NCI-H69 (cell line): ENCODE results near the gene INTS4.
"Not testable (repeated sequence)": the region's sequence is repeated elsewhere in the genome, so short reads cannot be mapped to it uniquely, and the experiment has no call there.

ENCODE experiments used
- DNase-seq: peaks from one replicate; lab custom pipeline; 2025; lab: John Stamatoyannopoulos, UW

The INTS4 gene, protein sequence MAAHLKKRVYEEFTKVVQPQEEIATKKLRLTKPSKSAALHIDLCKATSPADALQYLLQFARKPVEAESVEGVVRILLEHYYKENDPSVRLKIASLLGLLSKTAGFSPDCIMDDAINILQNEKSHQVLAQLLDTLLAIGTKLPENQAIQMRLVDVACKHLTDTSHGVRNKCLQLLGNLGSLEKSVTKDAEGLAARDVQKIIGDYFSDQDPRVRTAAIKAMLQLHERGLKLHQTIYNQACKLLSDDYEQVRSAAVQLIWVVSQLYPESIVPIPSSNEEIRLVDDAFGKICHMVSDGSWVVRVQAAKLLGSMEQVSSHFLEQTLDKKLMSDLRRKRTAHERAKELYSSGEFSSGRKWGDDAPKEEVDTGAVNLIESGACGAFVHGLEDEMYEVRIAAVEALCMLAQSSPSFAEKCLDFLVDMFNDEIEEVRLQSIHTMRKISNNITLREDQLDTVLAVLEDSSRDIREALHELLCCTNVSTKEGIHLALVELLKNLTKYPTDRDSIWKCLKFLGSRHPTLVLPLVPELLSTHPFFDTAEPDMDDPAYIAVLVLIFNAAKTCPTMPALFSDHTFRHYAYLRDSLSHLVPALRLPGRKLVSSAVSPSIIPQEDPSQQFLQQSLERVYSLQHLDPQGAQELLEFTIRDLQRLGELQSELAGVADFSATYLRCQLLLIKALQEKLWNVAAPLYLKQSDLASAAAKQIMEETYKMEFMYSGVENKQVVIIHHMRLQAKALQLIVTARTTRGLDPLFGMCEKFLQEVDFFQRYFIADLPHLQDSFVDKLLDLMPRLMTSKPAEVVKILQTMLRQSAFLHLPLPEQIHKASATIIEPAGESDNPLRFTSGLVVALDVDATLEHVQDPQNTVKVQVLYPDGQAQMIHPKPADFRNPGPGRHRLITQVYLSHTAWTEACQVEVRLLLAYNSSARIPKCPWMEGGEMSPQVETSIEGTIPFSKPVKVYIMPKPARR

DNA sequence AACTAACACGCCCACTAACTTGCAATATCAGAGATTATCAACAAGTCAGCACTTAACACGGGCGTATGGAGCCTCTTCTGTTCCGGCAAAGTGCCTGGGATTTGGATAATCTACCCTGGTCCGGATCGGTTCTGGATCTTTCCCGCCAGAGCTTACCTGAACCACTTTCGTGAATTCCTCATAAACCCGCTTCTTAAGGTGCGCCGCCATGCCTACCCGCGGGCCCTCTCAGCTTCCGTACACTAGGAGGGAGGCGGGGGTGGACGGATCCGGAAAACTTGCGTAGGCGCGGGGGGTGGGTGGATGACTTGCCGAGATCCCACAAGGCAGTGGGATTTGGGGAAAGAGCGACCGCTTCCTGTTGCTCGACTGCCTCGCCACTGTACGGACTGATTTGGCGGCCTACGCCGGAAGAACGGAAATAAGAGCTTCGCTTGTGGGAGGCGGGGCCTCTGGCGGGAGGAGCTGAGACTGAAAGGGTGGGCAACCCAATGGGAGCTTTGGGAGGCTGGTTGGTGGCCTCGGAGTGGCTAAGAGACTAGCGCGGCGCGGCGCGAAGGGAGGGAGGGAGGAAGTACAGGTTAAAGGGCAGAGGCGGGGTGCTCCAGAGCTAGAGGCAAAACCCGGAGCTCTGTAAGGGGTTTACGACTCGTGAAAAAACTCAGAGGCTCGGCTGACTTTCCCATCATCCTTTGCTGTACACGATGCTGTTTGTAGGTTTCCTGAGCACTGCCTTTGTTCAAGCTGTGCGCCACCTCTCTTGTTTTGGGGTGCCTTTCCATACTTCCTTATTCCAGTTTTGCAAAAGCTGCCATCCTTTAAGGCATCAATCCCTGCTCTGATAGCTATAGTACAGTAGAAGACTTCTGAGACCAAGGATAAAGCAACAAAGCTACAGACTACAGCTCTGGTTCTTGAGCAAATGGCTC lies at the start of gene INTS4:
Gene INTS4, minus strand, starts transcription at position 235 of the 929 bp plus-strand sequence. Its CDS starts 25 bp downstream, at position 210.
- DNase-seq = peak; percentile 100

DNA sequence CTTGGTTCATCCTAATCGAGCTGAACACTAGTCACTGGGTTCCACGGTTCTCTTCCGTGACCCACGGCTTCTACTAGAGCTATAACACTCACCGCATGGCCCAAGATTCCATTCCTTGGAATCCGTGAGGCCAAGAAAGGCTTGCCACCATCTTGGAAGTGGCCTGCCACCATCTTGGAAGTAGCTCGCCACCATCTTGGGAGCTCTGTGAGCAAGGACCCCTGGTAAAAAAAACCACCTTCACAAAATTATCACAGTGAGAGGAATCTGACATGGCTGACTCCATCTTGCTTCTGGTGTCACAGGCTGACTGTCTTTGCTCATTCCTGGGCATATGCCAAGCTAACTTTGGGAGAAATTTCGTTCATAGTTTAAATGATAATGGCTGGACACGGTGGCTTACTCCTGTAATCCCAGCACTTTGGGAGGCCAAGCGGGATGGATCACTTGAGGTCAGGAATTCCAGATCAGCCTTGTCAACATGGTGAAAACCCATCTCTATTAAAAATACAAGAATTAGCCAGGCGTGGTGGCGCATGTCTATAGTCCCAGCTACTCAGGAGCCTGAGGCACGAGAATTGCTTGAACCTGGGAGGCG lies 47.5 kb upstream of the INTS4 start:
- DNase-seq = no peak

DNA sequence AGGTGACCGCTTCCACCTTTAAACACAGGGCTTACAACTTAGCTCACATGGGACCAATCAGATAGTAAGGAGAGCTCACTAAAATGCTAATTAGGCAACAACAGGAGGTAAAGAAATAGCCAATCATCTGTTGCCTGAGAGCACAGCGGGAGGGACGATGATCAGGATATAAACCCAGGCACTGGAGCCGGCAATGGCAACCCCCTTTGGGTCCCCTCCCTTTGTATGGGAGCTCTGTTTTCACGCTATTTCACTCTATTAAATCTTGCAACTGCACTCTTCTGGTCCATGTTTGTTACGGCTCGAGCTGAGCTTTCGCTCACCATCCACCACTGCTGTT lies 46.9 kb upstream of the INTS4 start:
- DNase-seq = peak; percentile 41

DNA sequence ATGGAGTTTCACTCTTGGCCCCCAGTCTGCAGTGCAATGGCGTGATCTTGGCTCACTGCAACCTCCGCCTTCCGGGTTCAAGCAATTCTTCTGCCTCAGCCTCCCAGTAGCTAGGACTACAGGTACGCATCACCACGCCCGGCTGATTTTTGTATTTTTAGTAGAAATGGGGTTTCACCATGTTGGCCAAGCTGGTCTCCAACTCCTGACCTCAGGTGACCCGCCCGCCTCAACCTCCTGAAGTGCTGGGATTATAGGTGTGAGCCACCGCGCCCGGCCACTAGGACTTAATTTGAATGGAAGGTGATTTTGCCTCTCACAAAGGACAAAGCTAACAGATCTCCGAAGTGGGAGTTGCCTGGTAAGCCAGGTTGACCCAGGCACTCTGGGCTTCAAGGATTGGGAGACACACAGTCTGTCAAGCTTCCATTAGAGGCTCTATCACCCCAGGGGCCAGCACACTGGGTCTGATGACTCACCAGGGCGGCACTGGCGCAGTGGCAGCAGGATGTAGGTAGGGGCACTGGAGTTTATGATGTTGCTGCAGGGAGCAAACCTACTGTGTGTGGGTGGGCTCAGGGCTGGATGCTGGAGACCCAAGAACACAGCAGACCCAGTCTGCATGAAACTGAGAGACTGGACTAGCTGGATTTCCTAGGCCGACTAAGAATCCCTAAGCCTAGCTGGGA lies 46.4 kb upstream of the INTS4 start:
- peak; percentile 83 for DNase-seq

DNA sequence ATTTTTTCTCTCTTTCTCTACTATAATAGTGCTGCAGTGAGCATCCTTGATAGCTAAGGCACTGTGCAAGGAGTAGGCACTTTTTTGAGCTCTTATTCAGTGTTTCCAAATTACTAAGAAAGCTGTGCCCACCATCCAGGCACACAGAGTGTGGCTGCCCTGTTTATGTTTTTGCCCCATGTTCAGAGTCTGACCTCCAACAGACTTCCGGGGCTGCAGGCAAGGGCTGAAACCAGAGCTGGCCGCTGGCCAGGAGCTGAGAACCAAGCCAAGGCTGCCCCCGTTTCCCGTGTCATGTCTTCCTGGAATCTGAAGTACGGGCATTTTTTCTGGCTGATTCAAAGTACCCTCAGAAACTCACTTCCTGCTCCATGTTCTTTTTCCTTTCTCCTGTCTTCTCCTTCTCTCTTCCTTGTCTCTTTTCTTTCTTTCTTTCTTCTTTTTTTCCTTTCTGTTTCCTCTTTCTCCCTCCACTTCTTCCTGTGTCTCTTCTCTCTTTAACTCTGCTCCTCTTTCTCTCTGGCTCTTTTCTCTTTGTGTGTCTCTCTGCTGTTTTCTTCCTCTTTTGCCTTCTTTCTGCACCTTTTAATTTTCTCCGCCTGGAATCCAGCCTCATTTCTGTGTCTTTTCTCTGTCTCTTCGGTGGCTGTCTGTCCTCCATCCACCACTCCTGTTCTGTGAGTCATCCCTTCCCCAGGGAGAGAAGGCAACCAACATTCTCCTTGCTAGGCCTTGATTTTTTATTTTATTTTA lies 45.6 kb upstream of the INTS4 start:
- peak; percentile 95 for DNase-seq

DNA sequence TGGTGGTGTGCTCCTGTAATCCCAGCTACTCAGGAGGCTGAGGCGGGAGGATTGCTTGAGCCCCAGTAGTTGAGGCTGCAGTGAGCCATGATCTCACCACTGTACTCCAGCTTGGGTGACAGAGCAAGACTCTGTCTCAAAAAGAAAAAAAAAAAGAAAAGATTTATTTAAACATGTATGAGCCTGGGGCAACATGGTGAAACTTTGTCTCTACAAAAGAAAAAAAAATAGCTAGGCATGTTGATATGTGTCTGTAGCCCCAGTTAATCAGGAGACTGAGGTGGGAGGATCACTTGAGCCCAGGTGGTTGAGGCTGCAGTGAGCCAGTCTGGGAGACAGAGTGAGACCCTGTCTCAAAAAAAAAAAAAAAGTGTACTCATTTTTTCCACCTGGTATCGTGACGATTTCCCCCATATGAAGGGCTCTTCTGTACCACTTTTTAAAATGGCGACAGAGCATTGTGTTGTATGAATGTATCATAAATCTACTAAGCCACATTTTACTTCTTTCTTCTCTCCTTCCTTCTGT lies 45.0 kb upstream of the INTS4 start:
- DNase-seq = no peak

DNA sequence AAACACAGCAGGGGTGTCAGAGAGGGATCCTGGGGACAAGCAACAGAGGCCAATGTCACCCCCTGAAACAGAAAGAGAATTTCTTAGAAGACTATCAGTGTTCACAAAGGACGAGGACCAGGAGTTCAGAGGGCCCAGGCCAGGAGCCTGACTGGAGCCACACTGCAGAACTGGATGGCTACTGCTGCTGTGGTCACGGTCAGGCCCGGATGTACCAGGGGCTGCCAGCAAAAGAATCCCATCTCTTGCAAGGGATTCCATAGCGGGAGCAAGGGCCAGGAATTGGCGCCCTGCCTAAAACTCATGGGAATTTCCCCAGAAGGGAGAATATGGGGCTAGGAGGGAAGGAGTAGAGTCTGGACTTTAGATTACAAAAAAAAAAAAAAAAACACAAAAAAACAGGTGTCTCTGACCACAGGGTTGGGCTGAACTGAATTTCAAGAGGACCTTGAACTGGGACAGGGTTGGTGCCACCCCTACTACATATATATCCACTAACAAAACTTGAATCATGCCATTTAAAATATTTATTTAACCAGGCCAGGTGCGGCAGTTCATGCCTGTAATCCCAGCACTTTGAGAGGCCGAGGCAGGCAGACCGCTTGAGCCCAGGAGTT lies 44.3 kb upstream of the INTS4 start:
- DNase-seq = peak; percentile 34

DNA sequence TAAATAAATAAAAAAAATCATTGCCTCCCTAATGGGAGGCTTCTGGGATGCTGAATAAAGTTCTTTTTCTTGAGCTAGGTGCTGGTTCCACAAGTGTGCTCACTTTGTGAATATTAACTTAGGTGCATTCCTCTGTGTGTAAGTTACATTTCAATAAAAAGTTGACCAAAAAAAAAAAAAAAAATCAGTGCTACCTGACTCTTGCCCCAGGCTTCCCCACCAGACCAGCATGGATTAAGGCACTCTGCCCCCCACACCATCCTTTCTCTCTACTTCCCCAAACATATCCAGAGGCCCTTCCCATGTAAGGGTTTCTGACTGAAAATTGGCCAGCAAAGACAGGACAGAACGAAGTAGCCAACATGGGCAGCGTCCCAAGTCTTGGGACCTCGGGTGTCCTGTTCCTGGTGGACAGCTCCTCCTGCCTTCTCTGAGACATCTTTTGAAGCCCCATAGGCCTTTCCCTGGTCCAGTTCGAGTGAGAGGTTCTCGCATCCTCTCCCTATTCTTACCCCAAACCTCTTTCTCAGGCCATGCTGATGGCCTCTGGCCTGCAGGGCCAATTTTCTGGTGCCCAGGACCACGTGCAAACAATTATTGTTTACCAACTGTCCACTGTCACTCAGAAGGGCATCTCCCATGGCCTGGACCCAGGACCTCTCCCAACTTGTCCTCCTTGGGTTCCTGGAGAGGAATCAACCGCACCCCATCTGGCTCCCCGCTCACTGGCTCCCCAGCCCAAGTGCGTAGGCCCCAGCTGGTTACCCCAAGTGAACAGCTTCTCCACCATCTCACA lies 43.6 kb upstream of the INTS4 start:
- no peak for DNase-seq

DNA sequence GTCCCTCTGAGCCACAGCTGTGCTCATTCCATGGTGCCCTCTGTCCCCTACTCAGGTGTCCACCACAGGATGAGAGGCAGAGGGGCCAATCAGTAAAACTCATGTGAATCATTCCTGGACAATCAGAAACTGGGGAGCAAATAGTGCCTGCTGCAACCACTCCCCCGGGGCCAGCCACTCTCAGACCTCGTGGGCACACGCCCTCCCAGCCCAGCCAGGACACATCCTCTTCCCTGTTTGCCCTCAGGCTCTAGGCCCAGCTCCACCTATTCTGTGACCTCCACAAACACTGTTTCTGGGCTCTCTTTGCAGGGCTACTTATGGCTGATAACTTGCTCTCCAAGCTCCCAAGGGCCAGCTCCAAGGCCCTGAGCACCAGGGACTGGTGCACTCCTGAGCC lies 42.6 kb upstream of the INTS4 start:
- peak; percentile 88 for DNase-seq

DNA sequence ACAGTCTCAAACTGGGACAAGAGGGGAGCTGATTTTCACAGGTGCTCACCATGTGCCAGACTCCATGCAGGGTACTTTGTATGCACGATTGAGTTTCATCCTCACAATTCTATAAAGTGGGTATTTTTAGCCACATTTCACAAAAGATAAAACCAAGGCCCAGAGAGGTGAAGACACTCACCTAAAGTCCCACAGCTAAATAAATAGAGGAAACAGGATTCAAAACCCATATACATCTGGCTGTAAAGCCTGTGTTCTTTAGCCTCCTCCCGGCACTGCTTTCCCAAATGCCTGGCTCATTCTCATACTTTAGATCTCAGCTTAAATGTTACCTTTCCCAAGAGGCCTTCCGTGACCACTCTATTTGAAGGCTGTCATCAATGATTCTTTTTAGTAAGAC lies 41.8 kb upstream of the INTS4 start:
- DNase-seq = no peak

DNA sequence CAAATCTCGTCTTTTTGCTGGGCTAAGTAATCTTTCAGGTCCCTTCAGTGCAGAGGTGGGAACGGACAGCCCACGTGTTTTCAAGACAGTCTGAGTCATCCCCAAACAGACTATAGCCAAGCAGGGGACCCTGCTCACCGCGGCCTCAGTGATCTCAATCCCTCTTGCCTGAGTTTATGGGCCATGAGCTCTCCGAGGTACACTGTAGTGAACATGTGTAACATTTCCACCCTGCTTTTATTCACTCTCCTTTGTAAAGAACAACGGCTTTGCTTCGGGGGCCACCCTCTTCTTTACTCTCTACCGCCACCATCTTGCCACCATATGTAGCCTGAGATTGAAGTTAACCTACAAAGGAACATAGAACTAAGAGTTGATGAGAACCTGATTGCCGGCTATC lies 40.2 kb upstream of the INTS4 start:
- DNase-seq = no peak

DNA sequence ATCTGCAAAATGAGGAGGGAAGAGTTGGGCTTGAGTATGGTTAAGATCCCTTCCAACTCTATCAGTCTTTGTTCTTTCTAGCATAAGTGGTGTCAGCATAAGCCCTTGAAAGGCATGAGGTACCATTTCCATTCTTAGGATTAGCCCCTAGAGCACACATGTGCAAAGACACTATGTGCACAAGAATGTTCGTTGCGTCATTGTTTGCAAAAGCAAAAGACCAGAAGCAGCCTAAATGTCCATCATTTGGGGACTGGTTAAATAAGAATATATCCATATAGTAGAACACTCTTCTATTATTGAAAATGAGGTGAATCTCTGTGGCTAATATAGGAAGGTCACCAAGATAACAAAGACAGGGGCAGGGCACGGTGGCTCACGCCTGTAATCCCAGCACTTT lies 38.6 kb upstream of the INTS4 start:
- DNase-seq = no peak

DNA sequence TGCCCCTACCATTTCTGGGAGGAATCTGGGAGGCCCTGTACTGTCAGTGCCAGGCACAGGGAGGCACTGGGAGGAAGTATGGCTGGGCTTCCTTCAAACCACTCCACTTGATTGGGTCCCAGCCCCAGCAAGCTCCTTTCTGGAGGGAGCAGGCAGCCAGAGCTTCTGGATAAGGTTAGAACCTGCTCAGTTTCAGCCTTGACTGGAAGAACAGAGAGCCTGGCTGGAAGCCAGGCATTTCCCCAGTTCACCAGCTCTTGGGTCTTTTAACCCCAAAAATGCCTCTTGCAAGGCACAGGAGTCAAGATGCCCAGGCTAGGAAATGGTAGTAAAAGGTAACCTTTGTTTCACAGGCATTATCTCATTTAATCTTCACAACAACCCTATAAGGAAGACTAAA lies 37.6 kb upstream of the INTS4 start:
- peak; percentile 66 for DNase-seq

DNA sequence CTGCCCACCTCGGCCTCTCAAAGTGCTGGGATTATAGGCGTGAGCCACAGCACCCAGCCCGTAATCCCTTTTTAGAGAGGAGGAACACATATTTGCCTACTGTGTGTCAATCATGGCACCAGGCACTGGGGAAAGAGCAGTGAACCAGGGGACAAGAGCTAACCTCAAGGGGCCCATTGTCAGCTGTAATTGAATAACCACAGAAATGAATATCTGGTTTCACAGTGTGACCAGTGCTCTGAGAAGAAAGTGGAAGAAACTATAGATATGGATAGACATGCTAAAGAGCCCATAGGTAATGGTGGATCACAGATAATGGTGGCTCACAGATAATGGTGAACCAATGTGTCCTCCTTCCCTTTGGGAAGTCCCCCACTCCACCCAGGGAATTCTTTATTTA lies 37.2 kb upstream of the INTS4 start:
- DNase-seq = peak; percentile 28

DNA sequence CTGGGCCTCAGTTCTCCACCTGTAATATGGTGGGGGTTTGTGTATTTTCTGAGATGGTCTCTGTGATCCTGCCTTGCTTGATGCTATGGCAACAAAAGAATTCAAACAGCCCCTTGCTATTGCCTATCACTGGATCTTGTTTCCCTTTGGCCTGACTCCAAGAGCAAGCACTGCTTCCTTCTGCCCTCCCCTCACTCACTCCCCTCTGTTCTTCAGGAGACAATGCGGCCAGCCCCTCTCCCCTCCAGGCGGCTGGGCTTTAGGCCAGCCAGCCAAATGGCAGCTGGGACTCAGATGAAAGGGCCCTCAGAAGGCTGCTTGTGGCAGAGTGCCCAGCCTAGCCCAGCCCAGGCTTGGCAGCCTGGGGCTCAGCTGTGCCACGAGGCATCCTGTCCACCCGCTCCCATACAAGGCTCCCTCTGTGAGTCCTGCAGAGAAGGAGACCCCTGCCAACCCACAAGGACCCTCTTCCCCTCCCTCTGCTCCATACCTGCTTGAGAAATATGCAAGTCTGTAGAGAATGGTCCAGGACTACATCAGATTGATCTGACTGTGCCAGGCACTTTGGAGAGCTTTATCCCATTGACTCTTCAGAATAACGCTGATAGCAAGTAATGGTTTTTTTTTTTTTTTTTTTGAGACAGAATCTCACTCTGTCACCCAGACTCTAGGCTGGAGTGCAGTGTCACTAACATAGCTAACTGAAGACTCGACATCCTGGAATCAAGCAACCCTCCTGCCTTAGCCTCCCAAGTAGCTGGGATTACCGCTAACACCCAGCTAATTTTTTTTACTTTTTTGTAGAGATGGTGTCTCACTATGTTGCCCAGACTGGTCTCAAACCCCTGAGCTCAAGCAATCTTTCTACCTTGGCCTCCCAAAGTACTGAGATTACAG lies 36.2 kb upstream of the INTS4 start:
- peak; percentile 100 for DNase-seq

DNA sequence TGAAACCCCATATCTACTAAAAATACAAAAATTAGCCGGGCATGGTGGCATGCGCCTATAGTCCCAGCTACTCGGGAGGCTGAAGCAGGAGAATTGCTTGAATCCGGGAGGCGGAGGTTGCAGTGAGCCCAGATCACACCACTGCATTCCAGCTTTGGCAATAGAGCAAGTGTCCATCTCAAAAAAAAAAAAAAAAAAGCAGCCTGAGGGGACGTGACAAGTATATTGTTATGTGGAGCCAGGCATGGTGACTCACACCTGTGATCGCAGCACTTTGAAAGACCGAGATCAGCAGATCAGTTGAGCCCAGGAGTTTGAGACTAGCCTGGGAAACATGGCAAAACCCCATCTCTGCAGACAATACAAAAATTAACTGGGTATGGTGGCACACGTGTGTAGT lies 34.0 kb upstream of the INTS4 start:
- DNase-seq = not testable (repeated sequence)

DNA sequence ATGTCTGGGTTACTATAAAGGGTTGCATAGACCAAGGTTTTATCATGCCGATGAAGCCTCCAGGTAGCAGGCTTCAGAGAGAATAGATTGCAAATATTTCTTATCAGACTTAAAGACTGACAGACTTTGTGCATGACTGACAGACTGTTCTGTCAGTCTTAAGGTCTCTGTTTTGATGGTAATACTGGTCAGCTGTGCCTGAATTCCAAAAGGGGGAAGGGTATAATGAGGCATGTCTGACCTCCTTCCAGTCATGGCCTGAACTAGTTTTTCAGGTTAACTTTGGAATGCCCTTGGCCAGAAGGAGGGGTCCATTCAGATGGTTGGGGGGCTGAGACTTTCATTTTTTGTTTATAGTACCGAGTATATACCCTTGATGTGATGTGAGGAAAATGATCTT lies 33.3 kb upstream of the INTS4 start:
- no peak for DNase-seq

DNA sequence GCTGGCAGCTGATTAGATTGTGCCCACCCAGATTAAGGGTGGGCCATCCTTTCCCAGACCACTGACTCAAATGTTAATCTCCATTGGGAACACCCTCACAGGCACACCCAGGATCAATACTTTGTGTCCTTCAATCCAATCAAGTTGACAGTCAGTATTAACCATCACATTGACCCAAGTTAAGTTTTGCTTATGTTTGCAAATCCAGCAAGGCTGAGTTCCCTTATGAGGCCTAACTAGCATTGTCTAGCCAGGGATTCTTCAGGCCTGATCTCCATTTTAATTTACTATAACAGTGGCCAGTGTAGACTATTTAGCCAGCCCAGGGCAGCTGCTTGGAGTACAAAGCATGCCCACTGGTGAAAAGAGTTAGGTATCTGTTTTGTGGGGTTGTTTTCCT lies 30.9 kb upstream of the INTS4 start:
- DNase-seq = no peak
